Stimulated activated naive CD4-positive, alpha-beta T cell (primary cell): ENCODE measurements around the gene SLC16A4.
"Not testable (repeated sequence)": the region's sequence is repeated elsewhere in the genome, so short reads cannot be mapped to it uniquely, and the experiment has no call there.

Source experiments
- DNase-seq, 6 experiments: peaks; one replicate each; lab custom pipeline; 2025; lab: John Stamatoyannopoulos, UW

SLC16A4 gene

GRCh38 chr1:110390692-110391245, at the start of gene SLC16A4:
Gene SLC16A4 (minus strand): TSS chr1:110391026. CDS start chr1:110389323, 1,703 bp downstream.
- no peak for DNase-seq

- DNase-seq, result not testable (repeated sequence)
These were observed 49.0 kb upstream of the SLC16A4 start for GRCh38 chr1:110439873-110440272.

GRCh38 chr1:110438893-110439292, 48.1 kb upstream of the SLC16A4 start:
- DNase-seq, result no peak

GRCh38 chr1:110437645-110438299, 46.9 kb upstream of the SLC16A4 start:
- not testable (repeated sequence) for DNase-seq

- no peak for DNase-seq
These were observed 45.8 kb upstream of the SLC16A4 start for GRCh38 chr1:110436635-110437034.

GRCh38 chr1:110434946-110435345, 44.1 kb upstream of the SLC16A4 start:
- no peak for DNase-seq

- no peak for DNase-seq
These were observed 43.0 kb upstream of the SLC16A4 start for GRCh38 chr1:110433803-110434202.

- no peak for DNase-seq
These were observed 42.4 kb upstream of the SLC16A4 start for GRCh38 chr1:110433213-110433612.

- DNase-seq, result no peak
These were observed 40.1 kb upstream of the SLC16A4 start for GRCh38 chr1:110430901-110431300.

- DNase-seq, result no peak
These were observed 39.5 kb upstream of the SLC16A4 start for GRCh38 chr1:110430366-110430765.

- no peak for DNase-seq
These were observed 38.1 kb upstream of the SLC16A4 start for GRCh38 chr1:110428946-110429345.

GRCh38 chr1:110426854-110427253, 36.0 kb upstream of the SLC16A4 start:
- DNase-seq, result no peak

- no peak for DNase-seq
These were observed 34.9 kb upstream of the SLC16A4 start for GRCh38 chr1:110425612-110426152.

GRCh38 chr1:110424699-110425611, 34.1 kb upstream of the SLC16A4 start:
- DNase-seq, result no peak

GRCh38 chr1:110420874-110421793, 30.3 kb upstream of the SLC16A4 start:
- no peak for DNase-seq

GRCh38 chr1:110420023-110420662, 29.3 kb upstream of the SLC16A4 start:
- no peak for DNase-seq

GRCh38 chr1:110418729-110419128, 27.9 kb upstream of the SLC16A4 start:
- DNase-seq, result no peak

- not testable (repeated sequence) for DNase-seq
These were observed 22.2 kb upstream of the SLC16A4 start for GRCh38 chr1:110413045-110413444.

- peak; percentile 18 to 55 (median 40) for DNase-seq
These were observed 21.8 kb upstream of the SLC16A4 start for GRCh38 chr1:110412576-110412975.

GRCh38 chr1:110411173-110411735, 20.4 kb upstream of the SLC16A4 start:
- DNase-seq, result no peak

GRCh38 chr1:110409316-110409715, 18.5 kb upstream of the SLC16A4 start:
- no peak for DNase-seq
